HCT116 (cell line): Measurements from ENCODE around the gene AGAP1. TPM values are rescaled to one million over a fixed set of nuclear protein-coding genes. Genes with fewer than 3 reads are reported as not detected.

ENCODE experiments used
- ATAC-seq: fragments of 200-7000 bp; cut with Tn5 transposase; 2 replicates; pipeline ENCODE4 v1.9.1; 2020; ENCODE audit warnings: mild to moderate bottlenecking, moderate library complexity
- BruUV-seq: library from RNA; stranded (reverse); fragments of 400-500 nt; replicated peaks from 2 replicates; lab custom pipeline; 2021; lab: Mats Ljungman, UMichigan
- CTCF ChIA-PET: fragments of 300-600 bp; sonication (Branson Sonifier 250); formaldehyde crosslinking; loops from one replicate; lab custom pipeline; 2021; ENCODE audit warnings: antibody characterized with exemption; lab: Charles Lee
- POLR2A ChIA-PET: fragments of 300-600, 350-600 bp; sonication (Branson Sonifier 250); formaldehyde crosslinking; loops from one replicate; lab custom pipeline; 2021; ENCODE audit warnings: antibody characterized with exemption; lab: Charles Lee
- RAD21 ChIA-PET, 2 experiments: fragments of 300-600 bp; sonication (Branson Sonifier 250); formaldehyde crosslinking; loops; one replicate each; lab custom pipeline; 2023; ENCODE audit warnings: low total read pairs in 2 of 2; ENCODE audit not compliant: uncharacterized antibody in 2 of 2, unreplicated experiment in 2 of 2, low non-redundant PET in 1 of 2; lab: Charles Lee
- DNase-seq: peaks from one replicate; pipeline ENCODE4 v3.0.0-alpha.2; 2010; ENCODE audit warnings: low read depth, low spot score
- H2AFZ ChIP-seq: fragments of 200-600 bp; shearing (Covaris generic), sonication (generic); 2 replicates; pipeline ENCODE4 v1.6.1; 2017; ENCODE audit warnings: low read depth, mixed run types, mixed read lengths, antibody characterized with exemption, low read length; ENCODE audit not compliant: poor library complexity, severe bottlenecking
- H3K27ac ChIP-seq: 2 replicates; pipeline ENCODE4 v1.5.1; 2012; ENCODE audit warnings: low read depth, low read length
- H3K27me3 ChIP-seq: fragments of 200-600 bp; sonication (generic); 2 replicates; pipeline ENCODE4 v1.6.1; 2016; ENCODE audit warnings: mixed run types, low read length, mixed read lengths; ENCODE audit not compliant: insufficient read depth
- H3K36me3 ChIP-seq, 2 experiments: fragments of 200-500 bp in 1 of 2; fragments of 200-600 bp in 1 of 2; sonication (Bioruptor generic) in 1 of 2; sonication (generic) in 1 of 2; 2 replicates each; pipeline versions ENCODE4 v1.5.1 to v1.6.1; 2014 to 2016; ENCODE audit warnings: low read length in 2 of 2, inconsistent platforms in 1 of 2, mixed read lengths in 1 of 2, mixed run types in 1 of 2; ENCODE audit not compliant: insufficient read depth in 2 of 2, control insufficient read depth in 1 of 2
- H3K4me1 ChIP-seq, 2 experiments: fragments of 200-600 bp in 1 of 2; sonication (generic) in 1 of 2; 2 replicates each; pipeline versions ENCODE4 v1.5.1 to v1.6.1; 2012 to 2017; ENCODE audit warnings: low read length in 2 of 2, inconsistent platforms in 1 of 2, mild to moderate bottlenecking in 1 of 2, mixed read lengths in 1 of 2, mixed run types in 1 of 2, moderate library complexity in 1 of 2; ENCODE audit not compliant: insufficient read depth in 2 of 2, control insufficient read depth in 1 of 2
- H3K4me2 ChIP-seq: fragments of 200-600 bp; sonication (generic); 2 replicates; pipeline ENCODE4 v1.6.1; 2017; ENCODE audit warnings: mixed run types, low read length, mixed read lengths
- H3K4me3 ChIP-seq, 2 experiments: fragments of 200-600 bp in 1 of 2; sonication (generic) in 1 of 2; replicated peaks in 1 of 2; 2 replicates each; pipeline ENCODE4 v1.5.1; 2011 to 2016; ENCODE audit warnings: low read length in 2 of 2, control low read depth in 1 of 2, low read depth in 1 of 2, mild to moderate bottlenecking in 1 of 2, mixed read lengths in 1 of 2, mixed run types in 1 of 2
- H3K79me2 ChIP-seq: fragments of 200-600 bp; sonication (generic); 2 replicates; pipeline ENCODE4 v1.6.1; 2017; ENCODE audit warnings: mild to moderate bottlenecking, mixed run types, low read length, moderate library complexity, mixed read lengths; ENCODE audit not compliant: insufficient read depth
- H3K9ac ChIP-seq: fragments of 200-600 bp; sonication (generic); 2 replicates; pipeline ENCODE4 v1.6.1; 2016; ENCODE audit warnings: low read length, mixed read lengths
- H3K9me2 ChIP-seq: fragments of 200-600 bp; sonication (generic), shearing (Covaris generic); 2 replicates; pipeline ENCODE4 v1.6.1; 2017; ENCODE audit warnings: mixed run types, mild to moderate bottlenecking, moderate library complexity; ENCODE audit not compliant: insufficient read depth
- H3K9me3 ChIP-seq, 2 experiments: fragments of 200-500 bp in 1 of 2; fragments of 200-600 bp in 1 of 2; sonication (Bioruptor generic) in 1 of 2; sonication (generic) in 1 of 2; 2 replicates each; pipeline ENCODE4 v1.6.1; 2014 to 2017; ENCODE audit warnings: low read length in 2 of 2, mixed read lengths in 2 of 2, inconsistent platforms in 1 of 2, low read depth in 1 of 2, mild to moderate bottlenecking in 1 of 2, mixed run types in 1 of 2, moderate library complexity in 1 of 2; ENCODE audit not compliant: control insufficient read depth in 1 of 2, insufficient read depth in 1 of 2
- H4K20me1 ChIP-seq: fragments of 200-600 bp; sonication (generic), shearing (Covaris generic); 2 replicates; pipeline ENCODE4 v1.6.1; 2017; ENCODE audit warnings: mixed run types, mild to moderate bottlenecking, moderate library complexity; ENCODE audit not compliant: insufficient read depth
- ATF3 ChIP-seq: IDR thresholded peaks from 2 replicates; pipeline ENCODE4 v1.6.1; 2012
- CBX3 ChIP-seq: IDR thresholded peaks from 2 replicates; pipeline ENCODE4 v1.6.1; 2012; ENCODE audit warnings: low read depth
- CTCF ChIP-seq, 3 experiments: fragments of 200-600 bp in 1 of 3; sonication (generic) in 1 of 3; IDR thresholded peaks in 2 of 3; conservative IDR thresholded peaks in 1 of 3; 2 replicates each; pipeline ENCODE4 v1.5.1; 2012 to 2017; ENCODE audit warnings: low read depth in 2 of 3, low read length in 2 of 3, antibody characterized with exemption in 1 of 3, borderline replicate concordance in 1 of 3, control low read depth in 1 of 3, mild to moderate bottlenecking in 1 of 3, mixed read lengths in 1 of 3, mixed run types in 1 of 3, moderate library complexity in 1 of 3; ENCODE audit not compliant: insufficient read depth in 1 of 3
- EGR1 ChIP-seq: IDR thresholded peaks from 2 replicates; pipeline ENCODE4 v1.6.1; 2012; ENCODE audit warnings: low read depth
- ELF1 ChIP-seq: IDR thresholded peaks from 2 replicates; pipeline ENCODE4 v1.6.1; 2012; ENCODE audit warnings: low read depth, borderline replicate concordance
- EZH2 ChIP-seq: fragments of 200-600 bp; sonication (generic); IDR thresholded peaks from 2 replicates; pipeline ENCODE4 v1.6.1; 2017; ENCODE audit warnings: antibody characterized with exemption, mixed run types
- EZH2phosphoT487 ChIP-seq: fragments of 200-600 bp; IDR thresholded peaks from 2 replicates; pipeline ENCODE4 v1.6.1; 2018; ENCODE audit warnings: antibody characterized with exemption, borderline replicate concordance
- FOSL1 ChIP-seq: IDR thresholded peaks from 2 replicates; pipeline ENCODE4 v1.6.1; 2012; ENCODE audit warnings: low read depth
- POLR2AphosphoS5 ChIP-seq: IDR thresholded peaks from 2 replicates; pipeline ENCODE4 v1.6.1; 2011; ENCODE audit warnings: mild to moderate bottlenecking, low read depth, low read length, moderate library complexity
- SRF ChIP-seq: IDR thresholded peaks from 2 replicates; pipeline ENCODE4 v1.6.1; 2012; ENCODE audit warnings: low read depth
- TCF7L2 ChIP-seq: IDR thresholded peaks from 2 replicates; pipeline ENCODE4 v1.7.0; 2011; ENCODE audit warnings: borderline replicate concordance, inconsistent platforms; ENCODE audit not compliant: insufficient read depth, insufficient read length; ENCODE audit errors: extremely low read depth
- ZBTB33 ChIP-seq: IDR thresholded peaks from 2 replicates; pipeline ENCODE4 v1.6.1; 2011; ENCODE audit warnings: mild to moderate bottlenecking, low read length, moderate library complexity; ENCODE audit not compliant: insufficient replicate concordance; ENCODE audit errors: extremely low read depth
- intact Hi-C: fragments of 100-400 bp; cut with micrococcal nuclease; formaldehyde crosslinking; loops from 2 replicates; pipeline ENCODE4 v1.10.0; 2022
- total RNA-seq: library from RNA; stranded (reverse); gene quantifications from one replicate; pipeline ENCODE4 v1.2.1, GENCODE V29; 2021; ENCODE audit not compliant: unreplicated experiment

The AGAP1 gene
- total RNA-seq, 1 experiment from 2014 or later, result 43.8 TPM

- ChIA-PET RAD21 (no interaction called here), POLR2A (no interaction called here), CTCF (no interaction called here)
- Histone ChIP-seq H3K9me3 (no peaks in the 10 kb centered on the region), H4K20me1 (no peaks in the 10 kb centered on the region), H3K4me1 (no peaks in the 10 kb centered on the region; a peak in 1 of 4 replicates), H3K36me3 (no peaks in the 10 kb centered on the region), H3K4me3 (no peak overlapping the region), H3K9ac (no peak overlapping the region), H3K27me3 (no peaks in the 10 kb centered on the region), H3K79me2 (peaks cover 76% of the 10 kb centered on the region), H3K9me2 (no peaks in the 10 kb centered on the region), H3K27ac (no peak overlapping the region), H3K4me2 (no peak overlapping the region), H2AFZ (no peak overlapping the region)
- no peak for DNase-seq
- ATAC-seq, result no peak
- intact Hi-C loops, result no loop called here
- no TSS peak for BruUV-seq
- TF ChIP-seq EZH2 (no peak), ZBTB33 (no peak), SRF (no peak), EZH2phosphoT487 (no peak), CBX3 (no peak), TCF7L2 (no peak), ELF1 (no peak), ATF3 (no peak), FOSL1 (no peak), EGR1 (no peak), CTCF (IDR thresholded peaks at IDR 0.05 in 2 of 3, conservative IDR thresholded peaks at IDR 0.05 in 1 of 3; ENCODE audit: borderline replicate concordance in 1 of 3, insufficient read depth in 1 of 3, low read depth in 2 of 3, low read length in 2 of 3) (no peak), POLR2AphosphoS5 (no peak)
Measured at GRCh38 chr2:235647877-235648276, 154.0 kb downstream of the AGAP1 start.
